ENCODE results near the gene CNNM4.

CNNM4 gene

GRCh38 chr2:96759548-96759947, 1.2 kb upstream of the CNNM4 start:
- no peak for DNase-seq

GRCh38 chr2:96760986-96761832, 507 bp downstream of the CNNM4 start:
- DNase-seq: no peak

GRCh38 chr2:96762529-96763311, 2.0 kb downstream of the CNNM4 start:
- DNase-seq: no peak

DNA sequence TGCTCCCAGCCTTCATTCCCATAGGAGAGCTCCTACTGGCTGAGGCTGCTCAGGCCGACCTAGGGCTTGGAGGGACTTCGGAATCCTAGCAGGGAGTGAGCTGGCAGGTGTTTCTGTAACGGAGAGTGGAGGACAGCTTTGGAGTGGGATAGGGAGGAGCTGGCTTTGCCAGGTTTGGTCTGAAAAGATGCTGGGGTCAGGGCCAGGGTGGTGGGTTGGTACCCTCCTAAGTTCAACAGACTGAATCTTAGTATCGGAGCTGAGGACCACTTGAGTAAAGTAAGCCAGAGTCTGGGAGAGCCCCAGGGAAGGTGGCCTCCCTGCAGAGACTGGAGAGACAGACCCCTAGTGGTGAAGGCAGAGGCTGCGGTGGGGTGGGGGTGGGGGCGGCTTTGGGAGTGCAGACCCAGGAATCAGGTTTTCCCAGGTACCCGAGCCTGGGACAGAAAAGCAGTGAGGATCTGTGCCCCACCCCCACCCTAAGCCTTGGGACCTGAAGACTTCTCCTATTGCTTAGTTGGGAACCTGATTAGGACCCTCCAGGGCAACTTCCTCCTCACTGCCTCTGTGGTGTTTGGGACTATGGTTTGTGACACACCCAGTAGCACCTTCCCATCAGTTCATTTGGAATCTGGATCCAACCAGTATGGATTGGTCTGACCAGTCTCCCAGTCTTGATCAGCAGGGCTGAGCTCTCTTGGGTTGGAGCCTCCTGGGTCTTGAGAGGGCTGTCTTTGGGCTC, 3.0 kb downstream of the CNNM4 start:
- peak; percentile 47 for DNase-seq

GRCh38 chr2:96764253-96764637, 3.5 kb downstream of the CNNM4 start:
- DNase-seq: no peak

GRCh38 chr2:96767135-96767871, 6.6 kb downstream of the CNNM4 start:
- DNase-seq: no peak

- DNase-seq: no peak
These were observed 7.4 kb downstream of the CNNM4 start for GRCh38 chr2:96768083-96768561.

GRCh38 chr2:96769814-96770213, 9.1 kb downstream of the CNNM4 start:
- no peak for DNase-seq

DNA sequence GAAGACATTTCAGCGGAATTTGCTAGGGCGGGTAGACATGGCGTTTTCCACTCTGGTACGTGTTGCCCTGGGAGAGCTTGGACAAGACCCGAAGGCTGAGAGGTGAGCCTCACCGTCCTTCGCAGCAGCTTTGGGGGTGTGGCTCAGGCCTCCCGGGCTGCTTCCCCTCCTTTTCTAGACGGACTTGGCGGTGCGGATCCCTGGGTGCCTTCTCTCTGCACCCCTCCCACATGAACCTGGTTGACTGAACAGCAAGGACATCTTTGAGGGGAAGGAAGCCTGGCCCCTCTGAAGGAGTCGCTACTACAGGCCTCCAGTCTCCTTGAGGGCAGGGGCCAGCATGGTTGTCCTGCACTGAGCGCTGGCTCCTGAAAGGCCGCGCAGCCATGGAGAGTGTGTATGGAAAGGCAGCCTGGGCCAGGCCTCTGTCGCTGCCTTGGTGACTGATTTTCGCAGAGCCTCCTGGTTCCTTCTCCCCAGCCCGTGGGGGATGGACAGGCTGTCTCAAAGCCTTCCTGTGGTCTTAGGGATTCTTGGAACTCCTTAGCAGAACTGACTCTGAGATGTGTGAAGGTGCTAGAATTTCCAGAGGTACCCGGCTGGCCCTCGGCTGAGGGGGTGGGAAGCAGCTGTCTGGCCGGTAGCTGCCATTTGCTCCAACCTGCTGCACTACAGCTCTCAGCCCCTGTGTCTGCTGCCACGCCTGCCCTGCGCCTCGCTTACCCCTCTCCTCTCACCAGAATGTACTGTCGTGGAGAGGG, 9.9 kb downstream of the CNNM4 start:
- DNase-seq: no peak

DNA sequence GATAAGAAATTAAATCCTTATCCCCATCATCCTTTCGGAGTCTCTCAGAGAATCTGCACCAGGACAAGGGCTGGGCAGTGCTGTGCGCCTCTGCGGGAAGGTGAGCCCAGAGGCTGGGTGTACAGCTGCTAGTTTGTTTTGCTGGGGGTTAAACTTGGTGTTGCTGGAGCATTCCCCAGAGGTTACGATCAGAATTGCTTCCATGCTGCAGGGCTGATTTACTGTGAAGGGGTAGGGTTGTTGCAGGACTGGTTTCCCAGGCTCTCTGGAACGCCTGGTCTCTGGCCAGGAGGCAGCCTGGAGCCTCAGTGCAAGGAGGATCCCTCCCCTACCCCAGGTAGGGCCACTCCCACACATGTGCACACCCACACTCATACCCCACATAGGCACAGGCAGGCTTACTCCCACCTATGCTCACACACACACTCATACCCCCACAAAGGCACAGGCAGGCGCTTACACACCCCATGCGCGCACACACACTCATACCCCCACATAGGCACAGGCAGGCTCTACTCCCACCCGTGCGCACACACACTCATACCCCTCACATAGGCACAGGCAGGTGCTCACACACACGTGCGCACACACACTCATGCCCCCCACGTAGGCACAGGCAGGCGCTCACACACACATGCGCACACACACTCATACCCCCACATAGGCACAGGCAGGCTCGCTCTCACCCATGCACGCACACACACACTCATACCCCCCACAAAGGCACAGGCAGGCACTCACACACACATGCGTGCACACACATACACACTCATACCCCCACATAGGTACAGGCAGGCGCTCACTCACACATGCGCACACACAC, 11.3 kb downstream of the CNNM4 start:
- DNase-seq: no peak

DNA sequence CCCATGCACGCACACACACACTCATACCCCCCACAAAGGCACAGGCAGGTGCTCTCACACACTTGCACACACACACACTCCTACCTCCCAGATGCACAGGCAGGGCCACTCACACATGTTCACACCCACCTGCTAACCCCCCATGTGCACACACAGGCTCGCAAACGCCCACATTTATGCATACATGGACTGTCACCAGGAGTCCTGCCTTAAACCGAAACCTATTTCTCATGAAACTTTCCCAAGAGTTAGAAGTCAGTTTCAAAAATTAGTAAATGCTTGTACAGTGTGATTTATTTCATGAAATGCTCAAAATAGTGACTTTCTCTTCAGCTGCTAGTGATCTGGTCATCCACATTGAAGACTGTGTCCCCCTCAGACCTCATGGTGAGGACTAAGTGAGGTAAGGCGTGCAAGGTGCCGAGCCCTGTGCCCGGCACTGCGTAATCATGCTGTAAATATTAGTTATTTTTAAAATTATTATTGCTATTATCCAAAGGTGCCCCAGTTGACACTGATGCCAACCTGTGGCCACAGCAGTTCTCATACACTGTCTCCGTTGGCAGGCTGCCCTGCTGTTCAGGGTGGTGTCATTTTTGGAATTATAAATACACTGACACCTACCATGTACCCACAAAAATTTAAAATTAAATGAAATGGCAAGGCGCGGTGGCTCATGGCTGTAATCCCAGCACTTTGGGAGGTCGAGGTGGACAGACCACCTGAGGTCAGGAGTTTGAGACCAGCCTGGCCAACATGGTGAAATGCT, 12.4 kb downstream of the CNNM4 start:
- DNase-seq: no peak

DNA sequence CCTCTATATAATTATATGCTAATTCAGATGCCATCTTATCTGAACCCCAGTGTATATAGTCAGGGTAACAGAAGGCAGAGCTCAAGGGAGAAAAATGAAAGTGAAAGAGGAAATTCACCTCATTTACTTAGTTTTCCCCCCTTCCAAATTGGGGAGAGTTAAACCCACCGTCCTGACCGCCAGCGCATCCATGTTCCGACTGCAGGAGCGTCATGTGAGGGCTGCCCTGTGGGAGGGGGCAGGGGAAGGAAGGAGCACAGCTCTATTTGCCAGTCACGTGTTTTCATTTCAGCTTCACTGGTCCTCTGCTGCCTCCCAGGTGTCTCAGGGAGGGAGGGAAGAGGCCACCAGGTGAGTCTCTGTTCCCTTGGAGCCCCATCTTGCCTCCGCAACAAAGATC, 13.2 kb downstream of the CNNM4 start:
- peak; percentile 67 for DNase-seq

DNA sequence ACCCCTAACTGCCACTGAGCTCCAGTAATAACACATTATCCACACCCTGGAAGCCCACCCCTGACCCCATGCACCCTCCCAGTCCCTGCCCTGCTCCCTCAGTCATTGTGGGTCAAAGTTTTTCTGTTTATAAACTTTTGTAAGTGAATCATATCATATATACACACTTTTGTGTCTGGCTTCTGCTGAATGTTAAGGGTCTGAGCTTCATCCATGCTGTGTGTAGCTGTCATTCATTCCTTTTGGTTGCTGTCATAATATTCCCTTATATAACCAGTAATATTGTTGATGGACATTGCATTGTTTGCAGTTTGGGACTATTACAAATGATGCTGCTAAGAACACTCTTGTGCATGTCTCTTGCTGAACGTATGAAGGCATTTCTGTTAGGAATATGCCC, 14.5 kb downstream of the CNNM4 start:
- DNase-seq: no peak

DNA sequence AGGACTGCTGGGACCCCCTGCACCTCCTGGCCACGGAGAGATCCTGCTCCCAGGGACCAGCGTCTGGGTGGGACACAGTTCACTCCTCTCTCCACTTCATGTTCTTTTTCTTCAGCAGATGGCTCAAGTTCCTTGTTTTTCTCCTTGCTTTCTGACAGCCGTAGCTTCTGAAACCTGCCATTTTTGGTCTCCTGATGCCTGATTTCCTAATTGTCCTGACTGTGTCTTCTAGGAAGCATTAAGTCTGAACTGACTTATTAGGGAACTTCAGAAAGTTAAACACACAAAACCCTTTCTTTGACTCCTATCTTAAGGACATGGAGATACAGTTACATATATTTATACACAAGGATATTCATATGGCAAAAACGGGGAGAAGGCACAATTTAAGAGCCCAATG, 22.7 kb downstream of the CNNM4 start:
- DNase-seq: no peak

DNA sequence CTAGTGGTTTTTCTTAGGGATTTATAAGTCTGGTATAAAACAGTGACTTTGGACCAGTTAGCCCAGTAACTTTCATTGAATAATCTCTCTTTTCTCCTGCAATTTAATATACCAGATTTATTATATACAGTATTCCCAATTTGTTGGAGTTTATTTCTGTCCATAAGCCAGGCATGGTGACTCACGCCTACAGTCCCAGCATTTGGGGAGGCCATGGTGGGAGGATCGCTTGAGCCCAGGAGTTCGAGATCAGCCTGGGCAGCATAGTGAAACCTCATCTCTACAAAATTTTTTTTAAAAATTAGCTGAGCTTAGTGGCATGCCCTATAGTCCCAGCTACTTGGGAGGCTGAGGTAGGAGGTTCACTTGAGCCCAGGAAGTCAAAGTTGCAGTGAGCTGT, 26.7 kb downstream of the CNNM4 start:
- DNase-seq: no peak

GRCh38 chr2:96788442-96789244, 27.9 kb downstream of the CNNM4 start:
- no peak for DNase-seq

GRCh38 chr2:96789245-96789617, 28.5 kb downstream of the CNNM4 start:
- no peak for DNase-seq

DNA sequence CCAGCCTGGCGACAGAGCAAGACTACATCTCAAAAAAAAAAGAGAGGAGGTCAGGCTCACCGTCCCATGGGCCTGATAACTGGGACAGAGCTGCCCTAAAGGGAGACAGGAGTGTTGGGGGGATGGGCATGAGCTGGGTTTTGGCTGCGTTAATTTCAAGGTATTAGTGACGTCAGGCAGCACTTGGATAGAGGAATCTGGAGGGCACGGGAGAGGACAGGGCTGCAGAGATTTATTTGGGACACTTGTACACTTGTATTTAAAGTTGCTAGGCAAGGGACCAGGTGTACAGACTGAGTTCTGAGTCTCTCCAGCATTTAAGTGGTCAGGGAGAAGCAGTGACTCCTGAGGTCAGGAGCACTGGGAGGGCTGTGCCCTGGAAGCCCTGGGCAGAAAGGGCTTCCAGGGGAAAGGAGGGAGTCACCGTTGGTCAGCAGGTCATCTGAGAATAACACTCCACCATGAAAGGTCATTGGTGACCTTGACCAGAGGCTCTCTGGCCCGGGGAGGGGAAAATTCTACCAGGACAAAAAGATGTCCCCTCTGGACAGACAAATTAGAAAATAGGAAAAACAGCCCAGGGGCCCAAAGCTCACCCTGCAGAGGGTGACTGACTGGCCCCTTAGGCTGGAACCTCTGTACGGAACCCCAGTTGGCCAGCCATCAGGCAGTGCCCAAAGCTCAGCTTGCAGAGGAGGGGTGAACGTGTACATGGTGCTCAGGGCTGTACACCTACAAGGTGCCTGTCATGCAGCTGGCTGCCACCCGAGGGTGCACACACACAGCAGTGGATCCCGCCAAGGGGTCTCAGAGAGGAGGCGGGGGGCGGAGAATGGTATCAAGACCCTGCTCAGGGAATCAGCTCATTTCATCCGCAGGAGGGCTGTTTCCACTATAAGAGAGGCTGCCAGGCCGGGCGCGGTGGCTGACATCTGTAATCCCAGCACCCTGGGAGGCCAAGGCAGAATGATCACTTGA, 32.4 kb downstream of the CNNM4 start:
- DNase-seq: no peak

All from CD4-positive, alpha-beta T cell treated with Interleukin-17A for 4 hours (primary cell).